HG02798 (cell line): ENCODE results near the gene PPP4C.
A peak's percentile ranks its signal among the peaks of the same experiment; 100 is the strongest.

Experiments used
- ATAC-seq: cut with Tn5 transposase; IDR thresholded peaks from one replicate; pipeline ENCODE4 v1.9.1; 2021; ENCODE audit warnings: mild to moderate bottlenecking; ENCODE audit not compliant: unreplicated experiment, poor library complexity

PPP4C gene

DNA sequence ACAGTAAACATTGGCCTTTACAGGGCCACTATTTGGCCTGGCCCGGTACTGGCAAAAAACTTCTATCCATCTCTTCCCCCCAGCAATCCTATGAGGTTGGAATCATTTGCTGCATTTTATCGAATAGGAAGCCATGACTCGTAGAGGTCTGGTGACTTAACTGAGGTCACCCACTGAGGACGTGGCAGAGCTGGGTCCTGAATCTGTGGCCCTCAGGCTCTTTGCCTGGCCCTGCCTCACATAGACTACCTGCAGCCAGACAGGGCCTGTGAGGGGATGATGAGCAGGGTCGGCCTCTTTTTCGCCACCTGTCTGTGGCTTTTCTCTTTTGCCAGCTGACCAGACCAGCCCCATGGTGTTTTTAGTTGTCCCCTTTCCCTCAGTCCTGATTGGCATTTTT is 1.9 kb downstream of the PPP4C start:
- no peak for ATAC-seq

DNA sequence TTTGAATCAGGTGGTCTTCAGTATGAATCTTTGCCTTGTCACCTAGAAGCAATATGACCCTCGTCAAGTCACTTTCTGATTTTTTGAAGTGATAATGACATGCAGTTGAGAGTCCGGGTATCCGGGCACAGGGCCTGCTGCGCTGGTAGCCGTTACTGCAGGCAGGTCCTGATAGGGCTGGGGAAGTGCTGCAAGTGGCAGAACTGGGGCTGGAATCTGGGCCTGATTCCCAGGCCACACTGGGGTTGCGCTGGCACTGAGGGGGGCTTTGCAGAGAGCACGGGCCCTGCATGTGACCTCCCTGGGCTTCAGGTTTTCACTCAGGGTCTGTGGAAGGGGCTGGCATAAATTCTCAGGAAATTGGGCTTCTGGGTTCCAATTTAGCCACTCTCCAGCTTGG is 3.0 kb downstream of the PPP4C start:
- ATAC-seq = no peak

GRCh38 chr16:30079480-30079879 is 3.7 kb downstream of the PPP4C start:
- no peak for ATAC-seq

DNA sequence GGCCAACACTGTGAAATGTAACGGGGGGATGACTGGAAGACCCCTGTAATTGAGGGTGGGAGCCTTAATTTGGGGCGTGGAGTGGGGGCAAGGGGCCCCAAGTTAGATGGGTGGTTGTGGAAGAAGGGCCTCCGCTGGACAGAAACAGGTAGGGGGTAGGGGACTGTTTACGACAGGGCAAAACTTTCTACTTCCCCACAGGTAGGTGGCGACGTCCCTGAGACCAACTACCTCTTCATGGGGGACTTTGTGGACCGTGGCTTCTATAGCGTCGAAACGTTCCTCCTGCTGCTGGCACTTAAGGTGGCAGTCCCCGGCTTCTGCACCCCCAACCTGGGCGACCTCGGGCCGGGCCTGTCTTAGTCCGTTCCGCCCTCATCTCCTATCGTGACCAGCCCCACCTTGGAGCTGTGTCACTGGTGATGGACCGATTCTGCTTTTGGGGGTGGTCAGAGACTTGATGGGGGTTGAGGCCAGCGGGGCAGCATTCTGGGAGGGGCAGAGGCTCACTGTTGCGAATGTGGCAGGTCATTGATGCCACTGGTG is 6.8 kb downstream of the PPP4C start:
- ATAC-seq = no peak

DNA sequence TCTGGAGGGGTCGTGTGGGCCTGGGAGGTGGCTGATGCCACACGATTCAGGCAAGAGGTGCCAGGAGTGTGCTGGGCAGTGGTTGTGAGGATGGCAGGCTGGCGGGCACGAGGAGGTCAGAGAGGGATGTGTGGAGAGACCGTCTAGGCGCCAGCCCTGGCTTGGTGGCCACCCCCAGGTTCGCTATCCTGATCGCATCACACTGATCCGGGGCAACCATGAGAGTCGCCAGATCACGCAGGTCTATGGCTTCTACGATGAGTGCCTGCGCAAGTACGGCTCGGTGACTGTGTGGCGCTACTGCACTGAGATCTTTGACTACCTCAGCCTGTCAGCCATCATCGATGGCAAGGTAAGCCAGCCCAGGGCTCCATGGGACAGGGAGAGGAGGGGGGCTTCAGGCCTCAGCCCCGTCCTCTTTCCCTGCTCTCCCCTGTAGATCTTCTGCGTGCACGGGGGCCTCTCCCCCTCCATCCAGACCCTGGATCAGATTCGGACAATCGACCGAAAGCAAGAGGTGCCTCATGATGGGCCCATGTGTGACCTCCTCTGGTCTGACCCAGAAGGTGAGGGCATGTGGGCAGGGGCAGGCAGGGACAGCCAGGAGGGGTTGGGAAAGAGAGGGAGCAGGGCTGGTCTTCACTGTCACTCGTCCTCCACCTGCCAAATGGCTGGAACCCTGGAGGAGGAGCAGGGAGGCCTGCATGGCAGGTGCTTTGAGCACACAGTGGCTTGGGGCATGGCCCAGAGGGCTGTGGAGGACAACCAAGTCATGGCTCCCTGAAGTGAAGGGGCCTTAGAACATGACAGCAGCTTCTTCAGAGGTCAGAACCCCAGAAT is 7.6 kb downstream of the PPP4C start:
- ATAC-seq = no peak

- ATAC-seq = no peak
These were observed 8.5 kb downstream of the PPP4C start for GRCh38 chr16:30084096-30084815.

DNA sequence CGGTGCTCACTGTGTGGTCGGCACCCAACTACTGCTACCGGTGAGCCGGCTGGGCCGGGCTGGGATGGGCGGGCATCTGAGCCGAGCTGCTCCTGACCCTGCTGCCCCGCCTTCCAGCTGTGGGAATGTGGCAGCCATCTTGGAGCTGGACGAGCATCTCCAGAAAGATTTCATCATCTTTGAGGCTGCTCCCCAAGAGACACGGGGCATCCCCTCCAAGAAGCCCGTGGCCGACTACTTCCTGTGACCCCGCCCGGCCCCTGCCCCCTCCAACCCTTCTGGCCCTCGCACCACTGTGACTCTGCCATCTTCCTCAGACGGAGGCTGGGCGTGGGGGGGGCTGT is 9.0 kb downstream of the PPP4C start:
- no peak for ATAC-seq

GRCh38 chr16:30085247-30085646 is 9.5 kb downstream of the PPP4C start:
- no peak for ATAC-seq

DNA sequence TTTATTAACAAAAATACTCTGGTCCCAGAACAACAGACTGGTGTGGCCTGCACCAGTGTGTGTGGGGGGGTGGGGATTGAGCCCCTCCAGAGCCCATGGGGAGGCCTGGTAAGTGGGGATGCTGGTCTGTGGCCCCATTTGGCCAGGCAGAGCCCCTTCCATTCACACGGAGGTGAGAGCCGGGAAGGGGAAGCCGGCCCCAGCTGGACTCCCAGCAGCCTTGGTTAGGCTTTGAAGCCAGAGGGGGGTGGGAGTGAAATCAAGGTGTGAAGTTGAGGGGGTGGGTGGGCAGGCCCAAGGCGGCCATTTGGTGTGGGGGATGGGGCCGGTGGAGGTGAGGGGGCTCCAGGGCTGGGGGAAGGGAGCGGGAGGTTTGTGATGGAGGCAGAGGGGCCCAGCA is 10.0 kb downstream of the PPP4C start:
- no peak for ATAC-seq

- ATAC-seq = no peak
These were observed 10.7 kb downstream of the PPP4C start for GRCh38 chr16:30086291-30087140.

DNA sequence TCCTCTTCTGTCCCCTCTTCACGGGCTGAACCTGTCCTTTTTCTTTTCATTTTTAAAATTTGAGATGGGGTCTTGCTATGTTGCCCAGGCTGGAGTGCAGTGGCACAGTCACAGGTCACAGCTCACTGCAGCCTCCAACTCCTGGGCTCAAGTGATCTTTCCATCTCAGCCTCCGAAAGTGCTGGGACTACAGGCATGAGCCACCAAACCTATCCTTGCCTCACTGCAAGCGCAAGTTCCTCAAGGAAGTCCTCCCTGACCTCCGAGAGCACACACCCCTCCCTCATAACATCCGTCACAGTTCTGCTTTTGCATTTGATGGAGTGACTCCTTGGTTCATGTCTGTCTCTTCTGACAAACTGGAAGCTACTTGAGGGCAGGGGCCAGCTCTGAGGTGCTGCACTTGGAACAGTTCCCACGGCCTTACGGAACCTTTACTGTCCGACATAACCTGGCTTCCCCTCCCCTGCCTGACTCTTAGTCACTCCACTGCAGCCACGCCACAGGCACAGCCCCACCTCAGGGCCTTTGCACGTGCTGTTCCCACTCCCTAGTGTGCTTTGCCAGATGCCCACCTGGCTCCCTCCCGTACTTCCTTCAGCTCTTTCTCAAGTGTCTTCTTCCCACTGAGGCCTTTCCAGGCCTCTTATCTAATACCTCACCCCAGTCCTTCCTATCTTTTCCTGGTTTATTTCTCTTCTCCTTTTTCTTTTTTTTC is 11.5 kb downstream of the PPP4C start:
- no peak for ATAC-seq

DNA sequence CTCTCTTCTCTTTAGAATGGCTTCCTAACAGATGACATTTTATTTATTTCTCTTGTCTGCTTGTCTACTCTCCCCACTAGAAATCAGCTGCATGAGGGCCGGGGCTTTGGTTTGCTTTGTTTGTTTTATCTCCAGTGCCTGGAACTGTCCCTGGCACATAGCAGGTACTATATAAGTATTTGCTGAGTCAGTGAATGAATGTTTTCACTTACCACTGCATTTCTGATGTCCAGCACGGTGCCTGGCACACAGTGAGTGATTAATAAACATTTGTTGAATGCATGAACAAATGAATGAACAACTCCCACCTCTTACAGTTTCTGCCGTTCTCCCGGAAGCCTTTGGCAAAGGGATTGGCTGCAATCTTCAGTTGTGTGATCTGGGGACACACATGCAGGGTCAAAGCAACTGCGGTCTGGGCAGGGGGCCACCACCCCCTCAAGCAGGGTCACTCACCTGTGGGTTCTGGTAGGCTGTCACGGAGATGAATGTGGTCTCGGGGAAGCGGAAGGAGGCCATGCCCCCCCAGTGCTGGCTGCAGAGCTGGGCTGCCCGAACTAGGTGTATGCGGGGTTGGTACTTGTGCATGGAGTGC is 12.5 kb downstream of the PPP4C start:
- no peak for ATAC-seq

DNA sequence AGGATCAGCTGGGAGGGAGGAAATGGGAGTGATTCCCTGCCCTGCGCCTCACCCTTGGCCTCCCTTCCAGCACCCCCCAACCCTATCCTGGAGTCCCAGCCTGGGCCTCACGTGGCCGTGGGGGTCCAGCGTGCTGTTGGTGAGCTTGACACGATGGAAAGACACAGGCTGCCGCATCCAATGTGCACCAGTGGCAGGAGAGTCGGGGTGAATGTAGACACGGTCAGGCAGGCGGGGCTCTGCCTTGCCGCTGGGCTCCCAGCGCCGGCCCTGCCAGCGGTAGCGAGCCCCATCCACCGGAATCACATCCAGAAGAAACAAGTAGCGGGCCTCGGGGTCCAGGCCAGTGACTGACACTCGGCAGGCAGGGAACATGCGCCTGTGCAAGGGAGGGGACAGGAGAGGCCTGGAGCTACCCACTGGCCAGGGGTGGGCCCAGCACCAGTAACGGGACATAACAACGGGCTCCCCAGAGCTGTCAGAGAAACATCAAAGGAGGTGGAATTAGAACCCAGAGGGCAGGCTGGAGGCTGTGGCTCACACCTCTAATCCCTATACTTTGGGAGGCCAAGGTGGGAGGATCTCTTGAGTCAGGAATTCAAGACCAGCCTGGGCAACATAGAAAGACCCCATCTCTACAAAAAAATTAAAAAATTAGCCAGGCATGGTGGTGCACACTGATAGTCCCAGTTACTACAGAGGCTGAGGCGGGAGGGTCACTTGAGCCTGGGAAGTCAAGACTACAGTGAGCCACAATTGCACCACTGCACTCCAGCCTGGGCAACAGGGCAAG is 13.2 kb downstream of the PPP4C start:
- no peak for ATAC-seq

- ATAC-seq = no peak
These were observed 15.0 kb downstream of the PPP4C start for GRCh38 chr16:30090610-30091331.

- peak; percentile 75 for ATAC-seq
These were observed 15.9 kb downstream of the PPP4C start, which contains the start of gene TBX6 for GRCh38 chr16:30091474-30092372. TBX6 (minus strand) TSS chr16:30091924; CDS start chr16:30091193, 731 bp downstream.

GRCh38 chr16:30092373-30093010 is 16.7 kb downstream of the PPP4C start:
- ATAC-seq = peak; percentile 45
